HG03565 (cell line): Measurements from ENCODE around the gene CDH13.
A peak's percentile ranks its signal among the peaks of the same experiment; 100 is the strongest.

Source experiments
- ATAC-seq: cut with Tn5 transposase; IDR thresholded peaks from one replicate; pipeline ENCODE4 v1.9.1; 2021; ENCODE audit warnings: mild to moderate bottlenecking, moderate library complexity; ENCODE audit not compliant: unreplicated experiment

CDH13 gene

GRCh38 chr16:83328936-83329335, 702.2 kb downstream of the CDH13 start:
- no peak for ATAC-seq

GRCh38 chr16:83329441-83329840, 702.7 kb downstream of the CDH13 start:
- ATAC-seq, result no peak

- no peak for ATAC-seq
Measured at GRCh38 chr16:83330251-83330650, 703.5 kb downstream of the CDH13 start.

GRCh38 chr16:83335076-83335475, 708.3 kb downstream of the CDH13 start:
- ATAC-seq, result no peak

- no peak for ATAC-seq
Measured at GRCh38 chr16:83336603-83337002, 709.8 kb downstream of the CDH13 start.

- ATAC-seq, result no peak
Measured at GRCh38 chr16:83338138-83338537, 711.4 kb downstream of the CDH13 start.

GRCh38 chr16:83338941-83339340, 712.2 kb downstream of the CDH13 start:
- no peak for ATAC-seq

- no peak for ATAC-seq
Measured at GRCh38 chr16:83343935-83344366, 717.2 kb downstream of the CDH13 start.

- ATAC-seq, result no peak
Measured at GRCh38 chr16:83345846-83346640, 719.3 kb downstream of the CDH13 start.

GRCh38 chr16:83348991-83349390, 722.2 kb downstream of the CDH13 start:
- no peak for ATAC-seq

- ATAC-seq, result no peak
Measured at GRCh38 chr16:83350481-83350880, 723.7 kb downstream of the CDH13 start.

GRCh38 chr16:83351846-83352245, 725.1 kb downstream of the CDH13 start:
- ATAC-seq, result no peak

GRCh38 chr16:83353241-83353640, 726.5 kb downstream of the CDH13 start:
- ATAC-seq, result no peak

- ATAC-seq, result no peak
Measured at GRCh38 chr16:83354015-83354414, 727.2 kb downstream of the CDH13 start.

- no peak for ATAC-seq
Measured at GRCh38 chr16:83355570-83356218, 728.9 kb downstream of the CDH13 start.

- peak; percentile 60 for ATAC-seq
Measured at GRCh38 chr16:83356266-83356665, 729.5 kb downstream of the CDH13 start.

- ATAC-seq, result no peak
Measured at GRCh38 chr16:83356986-83357385, 730.2 kb downstream of the CDH13 start.

- no peak for ATAC-seq
Measured at GRCh38 chr16:83363521-83363920, 736.8 kb downstream of the CDH13 start.

- no peak for ATAC-seq
Measured at GRCh38 chr16:83365166-83365565, 738.4 kb downstream of the CDH13 start.

GRCh38 chr16:83366228-83366627, 739.5 kb downstream of the CDH13 start:
- no peak for ATAC-seq

GRCh38 chr16:83374979-83375378, 748.2 kb downstream of the CDH13 start:
- no peak for ATAC-seq

- ATAC-seq, result no peak
Measured at GRCh38 chr16:83389751-83390150, 763.0 kb downstream of the CDH13 start.
